MM.1S (cell line): ENCODE results near the gene CCDC40.

Experiments
- DNase-seq: peaks from one replicate; pipeline ENCODE4 v3.0.0-alpha.2; 2015
- H2AFZ ChIP-seq: fragments of 300-600 bp; sonication (generic); 2 replicates; pipeline ENCODE4 v1.6.0; 2016; ENCODE audit warnings: antibody characterized with exemption, low read length
- H3F3A ChIP-seq: fragments of 300-600 bp; sonication (generic); 2 replicates; pipeline ENCODE4 v1.6.1; 2016; ENCODE audit warnings: mild to moderate bottlenecking, antibody characterized with exemption, low read length, moderate library complexity, mixed read lengths; ENCODE audit not compliant: insufficient read depth
- H3K27ac ChIP-seq: fragments of 300-600 bp; sonication (generic); 2 replicates; pipeline ENCODE4 v1.5.1; 2016; ENCODE audit warnings: mild to moderate bottlenecking, low read length
- H3K27me3 ChIP-seq: fragments of 300-600 bp; sonication (generic); replicated peaks from 2 replicates; pipeline ENCODE4 v1.6.0; 2016; ENCODE audit warnings: low read length; ENCODE audit not compliant: insufficient read depth
- H3K36me3 ChIP-seq: fragments of 300-600 bp; sonication (generic); replicated peaks from 2 replicates; pipeline ENCODE4 v1.6.1; 2016; ENCODE audit warnings: mild to moderate bottlenecking, low read length, mixed read lengths; ENCODE audit not compliant: insufficient read depth
- H3K4me1 ChIP-seq: fragments of 300-600 bp; sonication (generic); 2 replicates; pipeline ENCODE4 v1.6.1; 2016; ENCODE audit warnings: low read length, mixed read lengths
- H3K4me2 ChIP-seq: fragments of 300-600 bp; sonication (generic); 2 replicates; pipeline ENCODE4 v1.6.0; 2016; ENCODE audit warnings: low read depth, low read length
- H3K4me3 ChIP-seq: fragments of 300-600 bp; sonication (generic); 2 replicates; pipeline ENCODE4 v1.5.1; 2016; ENCODE audit warnings: low read length, mixed read lengths
- H3K79me2 ChIP-seq: fragments of 300-600 bp; sonication (generic); 2 replicates; pipeline ENCODE4 v1.6.1; 2016; ENCODE audit warnings: mixed run types, low read length, mixed read lengths
- H3K9ac ChIP-seq: fragments of 300-600 bp; sonication (generic); 2 replicates; pipeline ENCODE4 v1.6.1; 2016; ENCODE audit warnings: low read length, mixed read lengths
- H3K9me2 ChIP-seq: fragments of 300-600 bp; sonication (generic); replicated peaks from 2 replicates; pipeline ENCODE4 v1.6.1; 2016; ENCODE audit warnings: mild to moderate bottlenecking, low read length, mixed read lengths; ENCODE audit not compliant: insufficient read depth
- H3K9me3 ChIP-seq: fragments of 300-600 bp; sonication (generic); replicated peaks from 2 replicates; pipeline ENCODE4 v1.6.1; 2016; ENCODE audit warnings: mild to moderate bottlenecking, low read length, mixed read lengths; ENCODE audit not compliant: insufficient read depth
- H4K20me1 ChIP-seq: fragments of 300-600 bp; sonication (generic); 2 replicates; pipeline ENCODE4 v1.6.1; 2016; ENCODE audit warnings: mild to moderate bottlenecking, low read length, moderate library complexity, mixed read lengths; ENCODE audit not compliant: insufficient read depth
- CTCF ChIP-seq: fragments of 300-600 bp; sonication (generic); IDR thresholded peaks from 2 replicates; pipeline ENCODE4 v1.5.1; 2016; ENCODE audit warnings: antibody characterized with exemption, low read length, mixed read lengths
- EZH2 ChIP-seq: fragments of 300-600 bp; sonication (generic); optimal IDR thresholded peaks from 2 replicates; pipeline ENCODE3; 2017; ENCODE audit warnings: low read depth, mild to moderate bottlenecking, antibody characterized with exemption, low read length, mixed read lengths
- EZH2phosphoT487 ChIP-seq: fragments of 300-600 bp; sonication (generic); IDR thresholded peaks from 2 replicates; pipeline ENCODE4 v1.6.1; 2018; ENCODE audit warnings: antibody characterized with exemption, low read length

Gene CCDC40

GRCh38 chr17:80083136-80083661 is 46.8 kb downstream of the CCDC40 start:
- Histone ChIP-seq H3K9me3 (no peaks in the 10 kb centered on the region), H3K27me3 (peaks cover 88% of the 10 kb centered on the region), H3K4me3 (no peak overlapping the region), H2AFZ (no peak overlapping the region), H3K36me3 (no peaks in the 10 kb centered on the region), H4K20me1 (no peaks in the 10 kb centered on the region), H3K4me2 (no peak overlapping the region), H3K4me1 (no peaks in the 10 kb centered on the region), H3K27ac (no peak overlapping the region), H3F3A (no peaks in the 10 kb centered on the region), H3K9me2 (no peaks in the 10 kb centered on the region), H3K9ac (no peak overlapping the region), H3K79me2 (no peaks in the 10 kb centered on the region)
- TF ChIP-seq EZH2phosphoT487 (no peak), CTCF (no peak), EZH2 (no peak)
- no peak for DNase-seq

DNA sequence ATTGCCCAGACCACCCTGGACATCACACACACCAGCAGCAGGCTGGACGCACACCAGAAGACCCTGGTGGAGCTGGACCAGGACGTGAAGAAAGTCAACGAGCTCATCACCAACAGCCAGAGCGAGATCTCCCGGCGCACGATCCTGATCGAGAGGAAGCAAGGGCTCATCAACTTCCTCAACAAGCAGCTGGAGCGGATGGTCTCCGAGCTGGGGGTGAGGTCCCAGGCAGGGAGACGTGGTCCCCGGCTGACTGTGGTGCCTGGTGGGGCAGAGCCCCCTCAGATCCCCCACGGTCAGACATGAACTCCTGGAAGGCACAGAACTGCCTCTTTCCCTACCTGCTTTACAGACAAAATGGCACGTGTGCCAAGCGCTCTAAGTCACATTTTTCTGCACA is 48.3 kb downstream of the CCDC40 start:
- DNase-seq, result no peak
- no peak overlapping the region for H3K4me2 ChIP-seq
- H3K4me1 ChIP-seq, result no peaks in the 10 kb centered on the region

DNA sequence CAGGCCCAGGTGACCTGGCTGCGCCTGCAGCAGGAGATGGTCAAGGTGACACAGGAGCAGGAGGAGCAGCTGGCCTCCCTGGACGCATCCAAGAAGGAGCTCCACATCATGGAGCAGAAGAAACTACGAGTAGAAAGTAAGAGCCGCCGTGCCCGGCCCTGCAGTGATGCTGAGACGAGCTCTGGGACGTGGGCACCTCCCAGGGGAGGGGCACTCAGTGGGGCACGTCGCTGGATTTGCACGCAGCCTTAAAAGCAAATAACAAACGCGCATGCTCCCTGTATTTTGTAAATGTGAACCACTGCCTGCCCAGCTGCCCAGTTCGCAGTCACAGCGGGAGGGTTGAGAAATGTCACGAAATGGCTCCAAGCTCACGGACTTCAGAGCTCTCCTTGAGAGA is 49.6 kb downstream of the CCDC40 start:
- DNase-seq, result peak; percentile 11
- Histone ChIP-seq H4K20me1 (no peaks in the 10 kb centered on the region), H3K4me1 (no peaks in the 10 kb centered on the region), H3K9ac (no peak overlapping the region), H3K79me2 (no peaks in the 10 kb centered on the region), H3K27ac (no peak overlapping the region), H3K36me3 (no peaks in the 10 kb centered on the region), H3F3A (no peaks in the 10 kb centered on the region), H3K4me2 (0 out of 2 replicates have a peak overlapping the region, but pooled peaks have one; percentile 32), H3K27me3 (peaks cover 92% of the 10 kb centered on the region), H3K9me2 (no peaks in the 10 kb centered on the region), H3K9me3 (no peaks in the 10 kb centered on the region), H3K4me3 (no peak overlapping the region), H2AFZ (no peak overlapping the region)
- no peak for TF ChIP-seq EZH2phosphoT487
- TF ChIP-seq CTCF, result no peak
- no peak for TF ChIP-seq EZH2

More for the DNA sequence above, 48.3 kb downstream of the CCDC40 start:
- no peak overlapping the region for H3K9ac ChIP-seq
- no peaks in the 10 kb centered on the region for H3K9me3 ChIP-seq
- no peak overlapping the region for H3K27ac ChIP-seq
- H3K79me2 ChIP-seq, result no peaks in the 10 kb centered on the region
- no peak overlapping the region for H2AFZ ChIP-seq
- H3K27me3 ChIP-seq, result peaks cover 89% of the 10 kb centered on the region
- TF ChIP-seq EZH2phosphoT487, result no peak
- no peak for TF ChIP-seq EZH2
- TF ChIP-seq CTCF, result no peak
- no peak overlapping the region for H3K4me3 ChIP-seq
- H3K36me3 ChIP-seq, result no peaks in the 10 kb centered on the region
- H3F3A ChIP-seq, result no peaks in the 10 kb centered on the region
- H3K9me2 ChIP-seq, result no peaks in the 10 kb centered on the region
- no peaks in the 10 kb centered on the region for H4K20me1 ChIP-seq
